IPS DF 4.7 (cell line): ENCODE measurements around the gene VGF.
"Not testable (repeated sequence)": the region's sequence is repeated elsewhere in the genome, so short reads cannot be mapped to it uniquely, and the experiment has no call there.

Experiments
- DNase-seq: peaks from one replicate; pipeline ENCODE4 v3.0.0-alpha.2; 2013; ENCODE audit warnings: low spot score; ENCODE audit errors: extremely low read depth

Gene VGF

GRCh38 chr7:101165075-101165957 lies at the start of gene VGF:
VGF (minus strand) TSS chr7:101165569; CDS start chr7:101164843, 726 bp downstream.
- DNase-seq = no peak

- no peak for DNase-seq
Observed at GRCh38 chr7:101212014-101212413, 46.6 kb upstream of the VGF start.

GRCh38 chr7:101211501-101211900 lies 46.1 kb upstream of the VGF start:
- DNase-seq = no peak

- no peak for DNase-seq
Observed at GRCh38 chr7:101210143-101210542, 44.8 kb upstream of the VGF start.

GRCh38 chr7:101208794-101209193 lies 43.4 kb upstream of the VGF start:
- no peak for DNase-seq

- DNase-seq = no peak
Observed at GRCh38 chr7:101207459-101207858, 42.1 kb upstream of the VGF start.

GRCh38 chr7:101206665-101207042 lies 41.3 kb upstream of the VGF start:
- no peak for DNase-seq

- DNase-seq = no peak
Observed at GRCh38 chr7:101205901-101206664, 40.7 kb upstream of the VGF start.

- not testable (repeated sequence) for DNase-seq
Observed at GRCh38 chr7:101203740-101204738, 38.7 kb upstream of the VGF start.

- DNase-seq = no peak
Observed at GRCh38 chr7:101202603-101202918, 37.2 kb upstream of the VGF start.

GRCh38 chr7:101201695-101202602 lies 36.6 kb upstream of the VGF start:
- DNase-seq = no peak

GRCh38 chr7:101200862-101201599 lies 35.7 kb upstream of the VGF start, which contains the start of gene MOGAT3:
MOGAT3 (minus strand) TSS chr7:101201036; CDS start chr7:101200854, 182 bp downstream.
- DNase-seq = no peak

GRCh38 chr7:101200504-101200861 lies 35.1 kb upstream of the VGF start:
- DNase-seq = no peak

- not testable (repeated sequence) for DNase-seq
Observed at GRCh38 chr7:101199522-101199921, 34.2 kb upstream of the VGF start.

GRCh38 chr7:101198476-101198875 lies 33.1 kb upstream of the VGF start:
- DNase-seq = no peak

- DNase-seq = no peak
Observed at GRCh38 chr7:101197991-101198390, 32.6 kb upstream of the VGF start.

- DNase-seq = no peak
Observed at GRCh38 chr7:101195884-101196283, 30.5 kb upstream of the VGF start.

- no peak for DNase-seq
Observed at GRCh38 chr7:101189109-101189508, 23.7 kb upstream of the VGF start.

- DNase-seq = no peak
Observed at GRCh38 chr7:101186844-101187428, 21.6 kb upstream of the VGF start.
